Myometrial cell (primary cell): ENCODE measurements around the gene RPL6. TPM values are rescaled to one million over a fixed set of nuclear protein-coding genes. Genes with fewer than 3 reads are reported as not detected.

Experiments used
- total RNA-seq: library from RNA; depleted of rRNA; stranded (reverse); fragments of >200 nt; gene quantifications from 2 replicates; pipeline ENCODE4 v1.2.3, GENCODE V29; 2015

The RPL6 gene
- 1,898 and 2,062 TPM in 2 replicates for total RNA-seq

DNA sequence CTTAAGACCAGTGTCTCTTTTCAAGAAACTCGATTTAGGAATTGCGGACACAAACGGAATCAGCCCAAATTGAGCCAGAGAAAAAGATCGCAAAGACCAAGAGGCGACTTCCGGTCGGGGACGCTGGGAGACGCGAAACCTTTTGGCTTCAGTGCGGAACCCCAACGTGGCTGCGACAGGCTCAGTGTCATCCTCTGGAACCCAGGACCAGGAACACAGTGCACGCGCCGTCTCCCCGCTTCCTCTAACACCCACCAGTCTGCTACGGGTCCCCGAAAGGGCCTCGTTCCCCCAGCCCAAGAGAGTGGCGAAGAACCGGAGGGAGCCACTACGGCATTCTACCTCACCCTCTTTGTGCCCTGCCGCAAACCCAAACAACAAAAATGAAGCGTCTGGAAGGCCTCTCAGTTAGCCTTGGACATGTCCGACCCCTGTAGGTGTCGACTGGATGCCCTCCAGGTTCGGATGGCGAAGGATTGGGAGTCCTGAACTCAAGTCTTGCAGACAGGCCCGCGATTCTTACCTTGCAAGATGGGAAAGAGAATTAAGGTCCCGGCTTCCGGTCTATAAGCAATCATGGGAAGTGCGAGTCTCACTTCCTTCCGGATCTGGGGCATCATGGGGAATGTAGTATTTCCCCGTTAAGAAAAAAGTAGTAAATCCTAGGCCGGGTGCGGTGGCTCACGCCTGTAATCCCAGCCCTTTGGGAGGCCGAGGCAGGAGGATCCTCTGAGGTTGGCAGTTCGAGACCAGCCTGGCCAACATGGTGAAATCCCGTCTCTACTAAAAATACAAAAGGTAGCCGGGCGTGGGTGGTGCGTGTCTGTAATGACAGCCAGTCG, at the start of gene RPL6:
Gene RPL6, minus strand, starts transcription at position 542 of the 842 bp plus-strand sequence. CDS start 949 bp downstream, outside the sequence.

DNA sequence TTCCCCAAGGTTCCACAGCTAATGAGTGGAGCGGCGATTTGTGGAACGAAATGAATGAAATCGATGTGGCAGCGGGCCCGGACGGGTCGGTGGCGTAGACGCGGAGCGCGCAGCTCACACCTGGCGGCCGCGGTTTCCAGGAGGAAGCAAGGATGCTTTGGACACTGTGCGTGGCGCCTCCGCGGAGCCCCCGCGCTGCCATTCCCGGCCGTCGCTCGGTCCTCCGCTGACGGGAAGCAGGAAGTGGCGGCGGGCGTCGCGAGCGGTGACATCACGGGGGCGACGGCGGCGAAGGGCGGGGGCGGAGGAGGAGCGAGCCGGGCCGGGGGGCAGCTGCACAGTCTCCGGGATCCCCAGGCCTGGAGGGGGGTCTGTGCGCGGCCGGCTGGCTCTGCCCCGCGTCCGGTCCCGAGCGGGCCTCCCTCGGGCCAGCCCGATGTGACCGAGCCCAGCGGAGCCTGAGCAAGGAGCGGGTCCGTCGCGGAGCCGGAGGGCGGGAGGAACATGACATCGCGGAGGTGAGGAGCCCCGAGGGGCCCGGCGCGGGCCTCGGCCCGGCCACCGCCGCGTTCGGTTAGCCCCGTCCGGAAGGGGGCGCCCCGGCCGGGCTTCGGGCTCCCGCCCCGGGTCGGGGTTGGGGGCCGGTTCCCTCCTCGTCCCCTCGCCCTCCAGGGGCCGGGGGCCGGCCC, 9.3 kb upstream of the RPL6 start, which contains the start of gene PTPN11:
Gene PTPN11, plus strand, starts transcription at position 340 of the 689 bp plus-strand sequence. Its CDS starts 165 bp downstream, at position 505.

DNA sequence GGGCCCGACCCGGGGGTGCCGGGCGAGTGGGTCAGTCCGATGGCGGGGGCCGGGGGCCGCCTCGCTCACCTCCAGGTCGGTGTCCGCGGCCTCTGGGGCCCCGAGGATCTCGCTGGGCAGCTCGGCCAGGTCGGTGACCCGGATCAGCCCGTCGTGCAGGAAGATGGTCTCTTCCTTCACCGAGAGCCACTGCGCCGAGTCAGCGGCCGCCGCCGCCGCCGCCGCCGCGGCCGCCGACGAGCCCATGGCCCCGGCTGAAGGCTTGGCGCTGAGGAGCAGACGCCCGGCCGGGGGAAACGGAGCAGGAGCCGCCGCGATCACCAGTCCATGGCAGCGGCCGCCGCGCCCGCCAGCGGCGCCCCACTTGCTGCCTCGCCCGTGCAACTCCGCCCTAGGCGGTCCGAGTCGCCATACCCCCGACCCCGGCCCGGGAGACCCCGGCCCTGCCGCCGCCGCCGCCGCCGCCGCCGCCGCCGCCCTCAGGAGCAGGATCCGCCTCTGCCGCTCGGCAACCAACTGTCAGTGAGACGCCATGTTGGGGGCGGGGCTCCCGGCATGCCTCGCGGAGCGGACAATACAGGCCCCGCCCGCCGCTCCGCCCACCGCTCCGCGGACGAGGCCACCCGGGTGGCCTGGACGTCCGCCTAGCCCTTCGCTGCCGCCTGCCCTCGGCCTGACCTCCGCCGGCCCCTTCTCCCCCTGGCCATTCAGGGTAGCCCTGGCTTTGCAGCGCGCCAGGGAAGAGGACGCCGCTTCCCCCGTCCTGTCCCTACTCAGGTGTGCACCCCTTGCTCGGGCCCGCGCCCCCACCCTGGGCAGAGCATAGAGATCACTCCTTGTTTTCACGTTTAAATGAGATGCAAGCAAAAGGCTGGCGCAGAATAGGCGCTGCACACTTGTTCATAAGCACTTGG, 27.3 kb downstream of the RPL6 start, which contains the start of gene HECTD4:
Gene HECTD4, minus strand, starts transcription at position 549 of the 914 bp plus-strand sequence. Its CDS starts 303 bp downstream, at position 246.

Other genes starting within 250 kb of the RPL6 start
- 6.1 and 6.4 TPM in 2 replicates for gene HECTD4, start 27.2 kb downstream of the RPL6 start, total RNA-seq
- 85.6 and 87.6 TPM in 2 replicates for gene PTPN11, start 9.3 kb upstream of the RPL6 start, total RNA-seq